MM.1S (cell line): ENCODE measurements around the gene ASPSCR1.

Source experiments
- EZH2phosphoT487 ChIP-seq: fragments of 300-600 bp; sonication (generic); IDR thresholded peaks from 2 replicates; pipeline ENCODE4 v1.6.1; 2018; ENCODE audit warnings: antibody characterized with exemption, low read length
- TF ChIP-seq, protein P1 (sequence below): fragments of 300-600 bp; sonication (generic); IDR thresholded peaks from 2 replicates; pipeline ENCODE4 v1.5.1; 2016; ENCODE audit warnings: antibody characterized with exemption, low read length, mixed read lengths

- TF ChIP-seq, protein P1, sequence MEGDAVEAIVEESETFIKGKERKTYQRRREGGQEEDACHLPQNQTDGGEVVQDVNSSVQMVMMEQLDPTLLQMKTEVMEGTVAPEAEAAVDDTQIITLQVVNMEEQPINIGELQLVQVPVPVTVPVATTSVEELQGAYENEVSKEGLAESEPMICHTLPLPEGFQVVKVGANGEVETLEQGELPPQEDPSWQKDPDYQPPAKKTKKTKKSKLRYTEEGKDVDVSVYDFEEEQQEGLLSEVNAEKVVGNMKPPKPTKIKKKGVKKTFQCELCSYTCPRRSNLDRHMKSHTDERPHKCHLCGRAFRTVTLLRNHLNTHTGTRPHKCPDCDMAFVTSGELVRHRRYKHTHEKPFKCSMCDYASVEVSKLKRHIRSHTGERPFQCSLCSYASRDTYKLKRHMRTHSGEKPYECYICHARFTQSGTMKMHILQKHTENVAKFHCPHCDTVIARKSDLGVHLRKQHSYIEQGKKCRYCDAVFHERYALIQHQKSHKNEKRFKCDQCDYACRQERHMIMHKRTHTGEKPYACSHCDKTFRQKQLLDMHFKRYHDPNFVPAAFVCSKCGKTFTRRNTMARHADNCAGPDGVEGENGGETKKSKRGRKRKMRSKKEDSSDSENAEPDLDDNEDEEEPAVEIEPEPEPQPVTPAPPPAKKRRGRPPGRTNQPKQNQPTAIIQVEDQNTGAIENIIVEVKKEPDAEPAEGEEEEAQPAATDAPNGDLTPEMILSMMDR, result no peak
- TF ChIP-seq EZH2phosphoT487, result no peak
Observed at GRCh38 chr17:82061047-82061925, 83.9 kb downstream of the ASPSCR1 start.
